GM18867 (cell line): ENCODE measurements around the gene GSK3B.
"Not testable (repeated sequence)": the region's sequence is repeated elsewhere in the genome, so short reads cannot be mapped to it uniquely, and the experiment has no call there.

Source experiments
- ATAC-seq: cut with Tn5 transposase; IDR thresholded peaks from one replicate; pipeline ENCODE4 v1.9.1; 2021; ENCODE audit warnings: mild to moderate bottlenecking, moderate library complexity; ENCODE audit not compliant: unreplicated experiment

The GSK3B gene

GRCh38 chr3:120021523-120021922 is 72.7 kb downstream of the GSK3B start:
- no peak for ATAC-seq

GRCh38 chr3:120018299-120018698 is 75.9 kb downstream of the GSK3B start:
- no peak for ATAC-seq

- ATAC-seq: no peak
Measured at GRCh38 chr3:120017692-120018091, 76.6 kb downstream of the GSK3B start.

- no peak for ATAC-seq
Measured at GRCh38 chr3:120013481-120013880, 80.8 kb downstream of the GSK3B start.

GRCh38 chr3:120005741-120006140 is 88.5 kb downstream of the GSK3B start:
- ATAC-seq: not testable (repeated sequence)

GRCh38 chr3:120004008-120004498 is 90.2 kb downstream of the GSK3B start:
- ATAC-seq: not testable (repeated sequence)

- no peak for ATAC-seq
Measured at GRCh38 chr3:119998166-119998565, 96.1 kb downstream of the GSK3B start.

GRCh38 chr3:119990888-119991287 is 103.4 kb downstream of the GSK3B start:
- no peak for ATAC-seq

GRCh38 chr3:119989981-119990655 is 104.1 kb downstream of the GSK3B start:
- ATAC-seq: no peak

GRCh38 chr3:119986812-119987211 is 107.4 kb downstream of the GSK3B start:
- not testable (repeated sequence) for ATAC-seq

- no peak for ATAC-seq
Measured at GRCh38 chr3:119981386-119981785, 112.9 kb downstream of the GSK3B start.

GRCh38 chr3:119978554-119979208 is 115.6 kb downstream of the GSK3B start:
- no peak for ATAC-seq

GRCh38 chr3:119977353-119977752 is 116.9 kb downstream of the GSK3B start:
- no peak for ATAC-seq

- no peak for ATAC-seq
Measured at GRCh38 chr3:119976214-119976613, 118.0 kb downstream of the GSK3B start.

GRCh38 chr3:119974656-119975055 is 119.6 kb downstream of the GSK3B start:
- no peak for ATAC-seq

- no peak for ATAC-seq
Measured at GRCh38 chr3:119973018-119973646, 121.1 kb downstream of the GSK3B start.

GRCh38 chr3:119969759-119970158 is 124.5 kb downstream of the GSK3B start:
- no peak for ATAC-seq

- ATAC-seq: no peak
Measured at GRCh38 chr3:119967353-119968006, 126.8 kb downstream of the GSK3B start.

- ATAC-seq: no peak
Measured at GRCh38 chr3:119965692-119966091, 128.6 kb downstream of the GSK3B start.

GRCh38 chr3:119964294-119964693 is 130.0 kb downstream of the GSK3B start:
- no peak for ATAC-seq

GRCh38 chr3:119955972-119956371 is 138.3 kb downstream of the GSK3B start:
- no peak for ATAC-seq
